NCI-H1105 treated with DMSO at 0.1 percent for 48 hours (cell line): ENCODE measurements around the gene FOCAD.
"Not testable (repeated sequence)": the region's sequence is repeated elsewhere in the genome, so short reads cannot be mapped to it uniquely, and the experiment has no call there.

Experiments
- DNase-seq: peaks from one replicate; lab custom pipeline; 2025; lab: John Stamatoyannopoulos, UW

The FOCAD gene

GRCh38 chr9:20684035-20684874 lies at the start of gene FOCAD:
TSS of gene FOCAD (plus strand) at chr9:20684259. CDS start at chr9:20715354, 31,095 bp downstream.
- peak; percentile 82 for DNase-seq

DNA sequence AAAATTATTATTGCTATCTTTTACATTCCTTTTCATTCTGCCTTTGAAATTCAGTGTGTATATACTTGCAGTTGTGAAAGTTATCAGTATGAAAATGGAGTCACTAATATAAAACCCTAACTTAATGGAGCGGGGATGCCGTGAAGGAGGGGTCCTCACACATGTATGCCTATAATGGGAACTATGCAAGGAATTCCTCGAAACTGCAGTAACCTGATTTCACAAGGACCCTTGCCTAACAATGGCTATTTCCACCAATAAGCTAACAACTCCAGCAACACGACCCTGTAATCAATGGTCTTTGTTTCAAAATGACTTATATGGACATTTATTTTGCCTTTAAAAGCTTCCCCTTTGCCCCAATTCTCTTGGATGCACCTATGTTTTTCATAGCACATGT lies 49.2 kb upstream of the FOCAD start:
- DNase-seq: no peak

GRCh38 chr9:20636888-20637440 lies 47.1 kb upstream of the FOCAD start:
- DNase-seq: no peak

- peak; percentile 73 for DNase-seq
Measured at GRCh38 chr9:20640331-20641187, 43.5 kb upstream of the FOCAD start.

GRCh38 chr9:20642045-20642444 lies 42.0 kb upstream of the FOCAD start:
- DNase-seq: no peak

DNA sequence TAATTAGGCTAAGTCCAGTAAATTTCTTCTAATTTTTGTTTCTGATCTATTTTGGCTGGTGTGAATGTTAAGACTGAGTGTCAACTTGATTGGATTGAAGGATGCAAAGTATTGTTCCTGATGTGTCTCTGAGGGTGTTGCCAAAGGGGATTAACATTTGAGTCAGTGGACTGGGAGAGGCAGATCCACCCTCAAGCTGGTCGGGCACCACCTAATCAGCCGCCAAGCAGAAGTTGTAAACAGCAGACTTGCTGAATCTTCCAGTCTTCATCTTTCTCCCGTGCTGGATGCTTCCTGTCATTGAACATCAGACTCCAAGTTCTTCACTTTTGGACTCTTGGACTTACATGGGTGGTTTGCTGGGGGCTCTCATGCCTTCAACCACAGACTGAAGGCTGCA lies 40.4 kb upstream of the FOCAD start:
- no peak for DNase-seq

DNA sequence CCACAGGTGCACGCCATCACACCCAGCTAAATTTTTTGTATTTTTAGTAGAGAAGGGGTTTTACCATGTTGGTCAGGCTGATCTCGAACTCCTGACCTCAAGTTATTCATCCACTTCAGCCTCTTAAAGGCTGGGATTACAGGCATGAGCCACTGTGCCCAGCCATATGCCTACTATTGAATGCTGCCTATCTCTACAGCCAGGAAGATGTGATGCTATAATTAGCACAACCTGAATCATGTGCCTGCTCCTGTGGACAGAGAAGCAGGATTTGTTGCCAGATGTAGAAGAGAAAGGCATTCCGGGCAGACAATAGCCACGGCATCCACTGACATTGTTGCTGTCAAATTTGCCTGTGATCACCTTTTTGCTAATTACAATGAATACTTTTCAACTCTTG lies 37.4 kb upstream of the FOCAD start:
- no peak for DNase-seq

- peak; percentile 28 for DNase-seq
Measured at GRCh38 chr9:20649381-20649780, 34.7 kb upstream of the FOCAD start.

- no peak for DNase-seq
Measured at GRCh38 chr9:20650313-20650712, 33.7 kb upstream of the FOCAD start.

DNA sequence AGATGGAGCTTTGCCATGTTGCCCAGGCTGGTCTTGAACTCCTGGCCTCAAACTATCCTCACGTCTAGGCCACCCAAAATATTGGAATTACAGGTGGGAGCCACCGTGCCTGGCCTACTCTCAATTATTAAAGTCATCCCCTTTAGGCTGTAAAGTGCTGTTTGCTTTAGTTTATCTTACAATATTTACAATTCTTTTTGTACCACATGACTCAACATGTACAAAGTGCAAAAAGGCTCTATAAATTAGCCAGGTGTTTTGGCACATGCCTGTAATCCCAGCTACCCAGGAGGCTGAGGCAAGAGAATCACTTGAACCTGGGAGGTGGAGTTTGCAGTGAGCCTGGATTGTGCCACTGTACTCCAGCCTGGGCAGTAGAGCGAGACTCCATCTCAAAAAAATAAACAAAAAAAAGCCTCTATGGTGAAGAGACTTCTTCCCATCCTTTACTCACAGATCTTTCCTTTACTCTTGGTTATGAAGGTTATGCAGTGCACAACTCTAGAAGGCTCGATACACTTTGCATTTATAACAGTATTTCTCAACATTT lies 33.2 kb upstream of the FOCAD start:
- no peak for DNase-seq

DNA sequence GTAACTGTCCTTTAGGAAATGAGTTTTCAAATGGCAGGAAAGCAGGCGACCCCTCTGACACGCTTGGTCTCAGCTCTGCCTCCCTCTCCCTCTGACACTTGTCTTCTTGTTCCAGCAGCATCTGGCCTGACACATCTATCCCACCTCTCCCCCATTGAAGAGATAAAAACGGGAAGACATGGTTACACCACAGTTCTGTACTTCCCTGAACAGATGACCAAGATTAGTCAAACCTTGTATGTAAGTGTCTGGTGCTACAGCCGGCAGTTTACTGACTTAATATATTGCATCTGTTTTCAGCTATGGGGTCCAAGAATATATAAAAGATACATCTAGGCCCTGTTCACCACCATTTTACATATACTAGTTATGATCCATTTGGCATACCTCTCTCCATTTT lies 32.1 kb upstream of the FOCAD start:
- DNase-seq: no peak

DNA sequence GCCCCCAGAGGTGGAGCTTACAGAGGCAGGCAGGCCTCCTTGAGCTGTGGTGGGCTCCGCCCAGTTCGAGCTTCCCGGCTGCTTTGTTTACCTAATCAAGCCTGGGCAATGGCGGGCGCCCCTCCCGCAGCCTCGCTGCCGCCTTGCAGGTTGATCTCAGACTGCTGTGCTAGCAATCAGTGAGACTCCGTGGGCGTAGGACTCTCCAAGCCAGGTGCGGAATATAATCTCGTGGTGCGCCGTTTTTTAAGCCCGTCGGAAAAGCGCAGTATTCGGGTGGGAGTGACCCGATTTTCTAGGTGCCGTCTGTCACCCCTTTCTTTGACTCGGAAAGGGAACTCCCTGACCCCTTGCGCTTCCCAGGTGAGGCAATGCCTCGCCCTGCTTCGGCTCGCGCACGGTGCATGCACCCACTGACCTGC lies 25.8 kb upstream of the FOCAD start:
- not testable (repeated sequence) for DNase-seq

DNA sequence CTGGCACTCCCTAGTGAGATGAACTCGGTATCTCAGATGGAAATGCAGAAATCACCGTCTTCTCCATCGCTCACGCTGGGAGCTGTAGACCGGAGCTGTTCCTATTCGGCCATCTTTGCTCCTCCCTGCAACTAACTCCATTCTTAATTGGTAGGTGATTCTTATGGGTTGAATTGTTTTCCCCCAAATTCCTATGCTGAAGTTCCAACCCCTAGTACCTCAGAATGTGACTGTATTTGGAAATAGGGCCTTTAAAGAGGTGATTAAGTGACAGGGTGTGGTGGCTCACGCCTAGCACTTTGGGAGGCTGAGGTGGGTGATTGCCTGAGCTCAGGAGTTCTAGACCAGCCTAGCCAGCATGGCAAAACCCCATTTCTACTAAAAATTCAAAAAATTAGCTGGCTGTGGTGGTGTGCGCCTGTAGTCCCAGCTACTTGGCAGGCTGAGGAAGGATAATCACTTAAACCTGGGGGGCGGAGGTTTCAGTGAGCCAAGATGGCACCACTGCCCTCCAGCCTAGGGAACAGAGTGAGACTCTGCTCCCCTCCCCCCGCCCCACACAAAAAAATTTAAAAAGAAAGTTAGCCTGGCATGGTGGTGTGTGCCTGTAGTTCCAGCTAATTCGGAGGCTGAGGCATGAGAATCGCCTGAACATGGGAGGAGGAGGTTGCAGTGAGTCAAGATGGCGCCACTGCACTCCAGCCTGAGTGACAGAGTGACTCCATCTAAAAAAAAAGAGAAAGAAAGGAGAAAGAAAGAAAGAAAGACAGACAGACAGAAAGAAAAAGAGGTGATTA lies 25.2 kb upstream of the FOCAD start:
- DNase-seq: no peak

GRCh38 chr9:20659474-20659967 lies 24.5 kb upstream of the FOCAD start:
- DNase-seq: no peak

DNA sequence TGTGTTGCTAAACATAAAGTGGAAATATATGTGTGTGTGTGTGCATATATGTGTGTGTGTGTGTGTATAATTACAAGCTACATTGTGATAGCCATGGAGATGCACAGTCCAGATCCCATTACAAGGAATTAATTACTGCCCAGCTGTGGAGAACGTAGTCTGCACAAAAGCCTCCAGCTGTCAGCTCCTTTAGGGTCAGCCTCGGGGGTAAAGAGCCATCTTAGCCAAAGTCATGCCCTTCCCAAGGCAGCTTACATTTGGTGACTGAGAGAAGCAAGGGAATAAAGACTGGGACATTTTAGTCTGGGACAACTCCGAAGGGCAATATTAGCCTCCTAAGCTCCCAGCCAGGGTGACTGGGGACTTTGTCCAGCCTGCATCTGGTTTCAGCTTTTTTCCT lies 21.9 kb upstream of the FOCAD start:
- DNase-seq: no peak

GRCh38 chr9:20663133-20663532 lies 20.9 kb upstream of the FOCAD start:
- no peak for DNase-seq

DNA sequence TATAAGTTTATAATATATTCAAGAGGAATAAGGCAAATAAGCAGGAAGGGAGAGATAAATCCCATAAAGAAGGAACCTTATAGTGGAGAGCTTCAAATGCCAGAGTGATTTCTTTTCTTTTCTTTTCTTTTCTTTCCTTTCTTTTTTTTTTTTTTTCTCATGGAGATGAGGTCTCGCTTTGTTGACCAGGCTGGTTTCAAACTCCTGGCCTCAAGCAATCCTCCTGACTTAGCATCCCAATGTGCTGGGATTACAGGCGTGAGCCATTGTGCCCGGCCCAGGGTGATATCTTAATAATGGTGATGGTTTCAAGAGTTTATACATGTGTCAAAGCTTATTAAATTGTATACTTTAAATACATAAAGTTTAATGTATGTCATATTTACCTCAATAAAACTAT lies 19.6 kb upstream of the FOCAD start:
- no peak for DNase-seq

DNA sequence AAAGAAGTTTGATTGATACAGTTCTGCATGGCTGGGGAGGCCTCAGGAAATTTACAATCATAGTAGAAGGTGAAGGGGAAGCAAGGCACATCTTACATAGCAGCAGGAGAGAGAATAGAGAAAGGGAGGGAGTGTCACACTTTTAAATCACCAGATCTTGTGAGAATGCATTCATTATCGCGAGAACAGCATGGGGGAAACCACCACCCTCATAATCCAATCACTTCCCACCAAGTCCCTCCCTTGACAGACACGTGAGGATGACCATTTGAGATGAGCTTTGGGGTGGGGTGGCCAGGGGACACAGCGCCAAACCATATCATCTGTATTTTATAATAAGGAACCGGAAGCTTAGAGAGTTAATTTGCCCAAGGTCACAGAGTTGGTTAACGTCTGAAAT lies 13.7 kb upstream of the FOCAD start:
- DNase-seq: no peak

DNA sequence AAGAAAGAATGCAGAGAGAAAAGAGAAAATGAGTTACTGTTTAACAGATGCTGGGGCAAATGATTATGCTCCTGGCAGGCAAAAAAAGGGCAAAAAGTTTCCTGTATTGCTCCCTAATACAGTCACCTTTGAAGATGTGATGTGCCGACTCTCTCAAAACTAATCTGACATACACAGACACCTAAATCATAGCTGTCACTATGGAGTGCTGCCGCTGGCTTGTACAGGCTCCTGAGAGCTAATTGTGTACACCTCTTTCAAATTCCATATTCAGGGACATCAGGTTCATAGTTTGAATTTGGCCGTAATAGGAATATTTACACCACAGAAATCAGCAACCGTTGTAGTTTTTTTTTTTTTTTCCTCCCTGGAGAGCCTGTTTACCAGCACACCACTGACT lies 12.4 kb upstream of the FOCAD start:
- DNase-seq: no peak

DNA sequence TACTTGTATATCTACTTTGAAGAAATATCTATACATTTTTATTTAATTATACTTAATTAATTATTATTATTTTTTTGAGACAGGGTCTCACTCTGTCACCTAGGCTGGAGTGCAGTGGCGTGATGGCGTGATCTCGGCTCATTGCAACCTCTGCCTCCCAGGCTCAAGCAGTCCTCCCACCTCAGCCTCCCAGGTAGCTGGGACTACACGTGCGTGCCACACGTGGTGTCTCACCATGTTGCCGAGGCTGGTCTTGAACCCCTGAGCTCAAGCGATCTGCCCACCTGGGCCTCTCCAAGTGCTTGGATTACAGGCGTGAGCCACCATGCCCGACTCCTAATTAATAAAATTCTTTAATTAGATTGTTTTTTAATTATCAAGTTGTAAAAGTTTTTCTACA lies 10.5 kb upstream of the FOCAD start:
- not testable (repeated sequence) for DNase-seq

DNA sequence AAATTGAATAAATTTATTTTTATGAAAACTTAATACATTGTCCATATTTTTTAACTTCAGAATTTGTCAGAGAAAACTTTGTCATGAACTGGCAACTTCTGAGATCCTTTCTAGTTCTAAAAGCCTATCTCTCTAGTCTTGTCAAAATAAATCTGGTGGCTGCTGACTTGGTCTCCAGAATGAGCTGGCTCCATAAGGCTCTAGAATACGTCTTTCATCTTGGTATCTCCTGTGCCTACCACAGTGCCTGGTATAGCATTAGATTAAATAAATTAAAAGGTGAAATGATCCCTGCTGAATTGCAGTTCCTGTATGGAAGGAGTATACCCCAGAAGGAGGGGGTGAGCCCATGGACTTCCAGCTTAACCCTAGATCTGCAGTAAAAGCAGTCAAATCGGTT lies 2.6 kb upstream of the FOCAD start:
- DNase-seq: no peak
